ENCODE measurements around the gene GOSR2. TPM values are rescaled to one million over a fixed set of nuclear protein-coding genes. Genes with fewer than 3 reads are reported as not detected.

GOSR2 gene
- total RNA-seq, 1 donor from 2014 or later = 90.9 TPM

DNA sequence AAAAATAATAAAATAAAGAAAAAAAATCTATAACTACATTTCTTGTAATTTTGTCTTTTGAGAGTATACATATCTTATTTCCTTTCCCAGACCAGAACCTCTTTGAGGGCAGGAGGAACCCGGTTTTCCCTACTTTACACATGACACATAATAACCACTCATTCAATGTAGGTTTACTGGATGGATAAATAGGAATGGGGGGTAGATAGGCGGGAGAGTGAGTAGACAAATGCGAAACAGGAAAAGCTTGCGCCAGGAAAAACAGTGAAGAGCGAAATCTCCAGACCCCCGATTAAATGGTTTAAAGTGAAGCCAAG lies 515 bp upstream of the GOSR2 start:
- no peaks in the 10 kb centered on the region for H3K36me3 Mint-ChIP-seq
- H3K27ac Mint-ChIP-seq = peak overlapping the region; percentile 100
- H3K9me3 Mint-ChIP-seq = no peaks in the 10 kb centered on the region
- H3K4me1 Mint-ChIP-seq = peaks cover 27% of the 10 kb centered on the region
- no peaks in the 10 kb centered on the region for H3K27me3 Mint-ChIP-seq (ENCODE audit: low read depth)
- H3K4me3 Mint-ChIP-seq = peak overlapping the region; percentile 91
- DNase-seq (ENCODE audit: low spot score in 2 of 2, unreplicated experiment in 2 of 2) = no peak
- TF ChIP-seq, protein P1, sequence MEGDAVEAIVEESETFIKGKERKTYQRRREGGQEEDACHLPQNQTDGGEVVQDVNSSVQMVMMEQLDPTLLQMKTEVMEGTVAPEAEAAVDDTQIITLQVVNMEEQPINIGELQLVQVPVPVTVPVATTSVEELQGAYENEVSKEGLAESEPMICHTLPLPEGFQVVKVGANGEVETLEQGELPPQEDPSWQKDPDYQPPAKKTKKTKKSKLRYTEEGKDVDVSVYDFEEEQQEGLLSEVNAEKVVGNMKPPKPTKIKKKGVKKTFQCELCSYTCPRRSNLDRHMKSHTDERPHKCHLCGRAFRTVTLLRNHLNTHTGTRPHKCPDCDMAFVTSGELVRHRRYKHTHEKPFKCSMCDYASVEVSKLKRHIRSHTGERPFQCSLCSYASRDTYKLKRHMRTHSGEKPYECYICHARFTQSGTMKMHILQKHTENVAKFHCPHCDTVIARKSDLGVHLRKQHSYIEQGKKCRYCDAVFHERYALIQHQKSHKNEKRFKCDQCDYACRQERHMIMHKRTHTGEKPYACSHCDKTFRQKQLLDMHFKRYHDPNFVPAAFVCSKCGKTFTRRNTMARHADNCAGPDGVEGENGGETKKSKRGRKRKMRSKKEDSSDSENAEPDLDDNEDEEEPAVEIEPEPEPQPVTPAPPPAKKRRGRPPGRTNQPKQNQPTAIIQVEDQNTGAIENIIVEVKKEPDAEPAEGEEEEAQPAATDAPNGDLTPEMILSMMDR (IDR thresholded peaks at IDR 0.05; ENCODE audit: unreplicated experiment) = no peak

DNA sequence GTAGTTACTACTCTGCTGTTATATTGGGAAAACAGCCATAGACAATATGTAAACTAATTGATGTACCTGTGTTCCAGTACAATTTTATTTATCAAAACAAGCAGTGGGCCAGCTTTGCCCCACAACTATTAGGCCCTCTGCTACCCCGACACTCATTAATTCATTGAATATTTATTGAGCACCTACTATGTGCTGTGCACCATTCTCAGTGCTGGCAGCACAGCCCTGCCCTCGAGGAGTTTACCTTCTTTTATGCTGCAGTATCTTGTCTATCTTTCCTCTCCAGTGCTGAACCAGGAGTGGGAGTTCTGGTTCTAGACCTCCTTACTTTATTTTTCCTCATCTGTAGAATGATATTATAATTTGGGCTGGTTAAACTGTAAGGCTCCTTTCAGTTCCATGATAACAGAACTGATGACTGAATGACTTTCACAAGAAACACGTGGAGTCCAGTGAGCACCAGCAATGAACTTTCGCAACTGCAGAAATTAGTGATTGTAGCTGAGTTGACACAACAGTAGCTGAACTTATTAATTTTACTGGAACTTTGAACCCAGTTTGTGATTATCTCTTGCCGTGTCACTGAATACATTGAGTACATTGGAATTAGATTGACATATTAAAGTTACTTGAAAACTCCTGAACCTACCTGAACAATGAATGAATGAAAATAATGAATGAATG lies 2.4 kb downstream of the GOSR2 start:
- Mint-ChIP-seq H3K4me1 (peaks cover 49% of the 10 kb centered on the region), H3K27ac (peak overlapping the region; percentile 10), H3K36me3 (no peaks in the 10 kb centered on the region), H3K9me3 (no peaks in the 10 kb centered on the region), H3K4me3 (no peak overlapping the region), H3K27me3 (ENCODE audit: low read depth) (no peaks in the 10 kb centered on the region)
- no peak for DNase-seq (ENCODE audit: low spot score in 2 of 2, unreplicated experiment in 2 of 2)
- TF ChIP-seq, protein P1 (IDR thresholded peaks at IDR 0.05; ENCODE audit: unreplicated experiment) = no peak

DNA sequence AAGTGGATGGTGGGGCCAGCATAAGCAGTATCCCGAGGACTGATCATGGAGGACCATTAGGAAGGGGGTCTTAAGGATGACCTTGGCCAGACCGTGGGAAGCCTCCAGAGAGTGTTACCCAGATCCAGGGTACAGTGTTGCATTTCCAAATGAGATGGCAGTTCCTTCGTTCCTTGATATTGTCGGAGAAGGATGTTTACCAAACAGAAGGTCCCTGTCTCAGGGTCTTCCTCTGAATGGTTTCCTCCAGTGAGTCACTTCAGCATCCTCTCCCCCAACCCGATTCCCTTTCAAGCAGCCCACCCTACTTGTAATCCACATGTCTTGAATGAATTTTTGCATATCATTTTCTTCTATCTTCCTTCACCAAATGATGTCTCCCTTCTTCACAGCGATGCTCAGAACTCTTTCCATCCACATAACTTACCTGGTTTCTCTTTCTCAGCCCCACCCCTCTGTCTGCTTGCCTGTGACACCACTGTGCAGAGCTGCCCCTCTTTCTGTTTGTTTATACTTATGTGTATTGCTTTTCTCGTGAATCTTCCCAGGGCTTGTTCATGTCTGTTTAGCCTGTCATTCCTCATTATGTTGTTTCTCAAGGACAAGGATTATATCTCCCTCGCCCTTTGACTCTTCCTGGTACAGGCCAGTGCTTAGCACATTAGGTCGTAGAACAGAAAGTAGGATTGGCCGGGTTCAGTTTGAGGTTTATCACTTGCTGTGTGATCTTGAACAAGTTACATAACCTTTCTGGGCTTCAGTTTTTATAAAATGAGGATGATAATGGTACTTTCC lies 5.7 kb downstream of the GOSR2 start:
- Mint-ChIP-seq H3K36me3 (peaks cover 24% of the 10 kb centered on the region), H3K27me3 (ENCODE audit: low read depth) (no peaks in the 10 kb centered on the region), H3K27ac (peak overlapping the region; percentile 98), H3K9me3 (no peaks in the 10 kb centered on the region), H3K4me3 (no peak overlapping the region), H3K4me1 (peaks cover 64% of the 10 kb centered on the region)
- TF ChIP-seq, protein P1 (IDR thresholded peaks at IDR 0.05; ENCODE audit: unreplicated experiment) = no peak
- DNase-seq (ENCODE audit: low spot score in 2 of 2, unreplicated experiment in 2 of 2) = no peak

DNA sequence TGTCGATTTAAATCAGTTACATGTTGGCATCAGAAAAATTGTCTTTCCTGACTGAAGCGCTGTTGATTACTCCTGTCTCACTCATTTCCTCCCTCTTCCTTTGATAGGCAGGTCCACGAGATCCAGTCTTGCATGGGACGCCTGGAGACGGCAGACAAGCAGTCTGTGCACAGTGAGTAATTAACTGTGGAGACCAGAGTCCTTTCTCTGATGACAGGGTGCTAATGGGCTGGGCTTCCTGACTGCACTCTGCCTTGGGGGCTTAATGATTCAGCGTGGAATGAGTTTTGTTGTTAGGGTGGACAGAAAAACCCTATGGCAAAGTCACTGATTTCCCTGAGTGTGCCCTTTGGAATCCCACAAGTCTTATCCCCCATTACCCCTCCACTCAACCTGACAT lies 6.5 kb downstream of the GOSR2 start:
- H3K4me1 Mint-ChIP-seq = peaks cover 57% of the 10 kb centered on the region
- DNase-seq (ENCODE audit: low spot score in 2 of 2, unreplicated experiment in 2 of 2) = no peak

DNA sequence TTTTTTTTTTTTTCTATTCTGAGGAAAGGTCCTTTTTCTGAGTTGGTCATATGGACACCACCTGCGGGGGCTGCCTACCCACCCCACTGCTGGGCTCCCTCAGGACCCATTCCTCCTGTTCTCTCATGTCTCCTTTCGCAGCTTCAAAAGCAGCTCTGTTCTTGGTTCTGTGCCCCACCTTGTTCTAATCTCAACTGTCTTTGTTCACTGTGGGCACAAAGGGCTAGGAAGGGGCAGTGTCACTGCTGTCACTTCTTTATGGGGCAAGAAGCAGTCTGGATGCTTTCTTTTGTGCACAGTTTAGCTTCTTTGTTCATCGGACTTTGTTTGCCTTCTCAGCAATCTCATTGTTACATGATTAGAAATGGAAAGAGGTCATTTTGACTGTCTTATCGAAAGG lies 7.1 kb downstream of the GOSR2 start:
- H3K27me3 Mint-ChIP-seq (ENCODE audit: low read depth) = no peaks in the 10 kb centered on the region
- no peak for DNase-seq (ENCODE audit: low spot score in 2 of 2, unreplicated experiment in 2 of 2)
- H3K4me1 Mint-ChIP-seq = peaks cover 56% of the 10 kb centered on the region
- H3K36me3 Mint-ChIP-seq = peaks cover 35% of the 10 kb centered on the region
- peak overlapping the region; percentile 98 for H3K27ac Mint-ChIP-seq
- TF ChIP-seq, protein P1 (IDR thresholded peaks at IDR 0.05; ENCODE audit: unreplicated experiment) = no peak
- H3K4me3 Mint-ChIP-seq = no peak overlapping the region
- no peaks in the 10 kb centered on the region for H3K9me3 Mint-ChIP-seq

More for the DNA sequence above, 6.5 kb downstream of the GOSR2 start:
- Mint-ChIP-seq H3K9me3 (no peaks in the 10 kb centered on the region), H3K4me3 (no peak overlapping the region), H3K36me3 (peaks cover 30% of the 10 kb centered on the region), H3K27ac (peak overlapping the region; percentile 98), H3K27me3 (ENCODE audit: low read depth) (no peaks in the 10 kb centered on the region)
- TF ChIP-seq, protein P1 (IDR thresholded peaks at IDR 0.05; ENCODE audit: unreplicated experiment) = no peak

Data from mesothelial cell of epicardium (in vitro differentiated cells).